HG03354 (cell line): Measurements from ENCODE around the gene AKR1C1.
"Not testable (repeated sequence)": the region's sequence is repeated elsewhere in the genome, so short reads cannot be mapped to it uniquely, and the experiment has no call there.

Source experiments
- ATAC-seq: cut with Tn5 transposase; IDR thresholded peaks from one replicate; pipeline ENCODE4 v1.9.1; 2021; ENCODE audit warnings: mild to moderate bottlenecking; ENCODE audit not compliant: unreplicated experiment, poor library complexity, severe bottlenecking

The AKR1C1 gene

GRCh38 chr10:4978870-4979269 lies 15.7 kb downstream of the AKR1C1 start:
- no peak for ATAC-seq

GRCh38 chr10:4980793-4981192 lies 17.6 kb downstream of the AKR1C1 start:
- ATAC-seq = no peak

- ATAC-seq = peak; percentile 58
Measured at GRCh38 chr10:4981722-4982471, 18.7 kb downstream of the AKR1C1 start.

- no peak for ATAC-seq
Measured at GRCh38 chr10:4982764-4983226, 19.6 kb downstream of the AKR1C1 start.

- no peak for ATAC-seq
Measured at GRCh38 chr10:4983615-4984216, 20.5 kb downstream of the AKR1C1 start.

GRCh38 chr10:4984223-4984622 lies 21.0 kb downstream of the AKR1C1 start:
- ATAC-seq = no peak

- no peak for ATAC-seq
Measured at GRCh38 chr10:4984971-4985594, 21.9 kb downstream of the AKR1C1 start.

- ATAC-seq = not testable (repeated sequence)
Measured at GRCh38 chr10:4988000-4988641, 24.9 kb downstream of the AKR1C1 start.

- ATAC-seq = no peak
Measured at GRCh38 chr10:4990217-4990616, 27.0 kb downstream of the AKR1C1 start.

GRCh38 chr10:4991463-4991862 lies 28.2 kb downstream of the AKR1C1 start:
- ATAC-seq = not testable (repeated sequence)

- not testable (repeated sequence) for ATAC-seq
Measured at GRCh38 chr10:4992564-4992963, 29.3 kb downstream of the AKR1C1 start.

- not testable (repeated sequence) for ATAC-seq
Measured at GRCh38 chr10:4994260-4994659, 31.0 kb downstream of the AKR1C1 start.

- ATAC-seq = no peak
Measured at GRCh38 chr10:4998671-4999070, 35.5 kb downstream of the AKR1C1 start.

GRCh38 chr10:5002013-5002727 lies 39.0 kb downstream of the AKR1C1 start:
- ATAC-seq = no peak

- ATAC-seq = not testable (repeated sequence)
Measured at GRCh38 chr10:5003127-5004029, 40.2 kb downstream of the AKR1C1 start, which contains the start of gene AKR1C2. Gene AKR1C2, minus strand, starts transcription at chr10:5003857. Its CDS starts 22 bp downstream, at chr10:5003835.

GRCh38 chr10:5004030-5004385 lies 40.8 kb downstream of the AKR1C1 start:
- ATAC-seq = not testable (repeated sequence)

- not testable (repeated sequence) for ATAC-seq
Measured at GRCh38 chr10:5004501-5004900, 41.3 kb downstream of the AKR1C1 start.

GRCh38 chr10:5008857-5009548 lies 45.8 kb downstream of the AKR1C1 start:
- ATAC-seq = not testable (repeated sequence)
